ENCODE results near the gene ATP2B3.

The ATP2B3 gene

GRCh38 chrX:153538424-153538823 is 21.0 kb downstream of the ATP2B3 start:
- no peak for DNase-seq

GRCh38 chrX:153539171-153539978 is 21.9 kb downstream of the ATP2B3 start:
- no peak for DNase-seq

- no peak for DNase-seq
Observed at GRCh38 chrX:153539979-153540358, 22.5 kb downstream of the ATP2B3 start.

- DNase-seq: no peak
Observed at GRCh38 chrX:153544727-153545126, 27.3 kb downstream of the ATP2B3 start.

- no peak for DNase-seq
Observed at GRCh38 chrX:153546386-153546785, 28.9 kb downstream of the ATP2B3 start.

GRCh38 chrX:153547195-153547594 is 29.8 kb downstream of the ATP2B3 start:
- no peak for DNase-seq

- DNase-seq: no peak
Observed at GRCh38 chrX:153549231-153549630, 31.8 kb downstream of the ATP2B3 start.

- no peak for DNase-seq
Observed at GRCh38 chrX:153549807-153550206, 32.4 kb downstream of the ATP2B3 start.

- DNase-seq: no peak
Observed at GRCh38 chrX:153551135-153551534, 33.7 kb downstream of the ATP2B3 start.

GRCh38 chrX:153554519-153555167 is 37.2 kb downstream of the ATP2B3 start:
- DNase-seq: peak; percentile 57

GRCh38 chrX:153556767-153557166 is 39.3 kb downstream of the ATP2B3 start:
- no peak for DNase-seq

GRCh38 chrX:153557618-153558355 is 40.3 kb downstream of the ATP2B3 start:
- no peak for DNase-seq

- DNase-seq: no peak
Observed at GRCh38 chrX:153560000-153560399, 42.6 kb downstream of the ATP2B3 start.

GRCh38 chrX:153560466-153560865 is 43.0 kb downstream of the ATP2B3 start:
- no peak for DNase-seq

- DNase-seq: no peak
Observed at GRCh38 chrX:153561337-153561736, 43.9 kb downstream of the ATP2B3 start.

- DNase-seq: no peak
Observed at GRCh38 chrX:153562546-153562945, 45.1 kb downstream of the ATP2B3 start.

- no peak for DNase-seq
Observed at GRCh38 chrX:153564047-153564606, 46.7 kb downstream of the ATP2B3 start.

- no peak for DNase-seq
Observed at GRCh38 chrX:153565996-153566580, 48.6 kb downstream of the ATP2B3 start.

- no peak for DNase-seq
Observed at GRCh38 chrX:153568451-153569011, 51.1 kb downstream of the ATP2B3 start.

GRCh38 chrX:153569475-153569874 is 52.0 kb downstream of the ATP2B3 start:
- DNase-seq: no peak

GRCh38 chrX:153571534-153571908 is 54.1 kb downstream of the ATP2B3 start:
- DNase-seq: no peak

- DNase-seq: no peak
Observed at GRCh38 chrX:153572601-153573000, 55.2 kb downstream of the ATP2B3 start.

GRCh38 chrX:153573984-153574383 is 56.5 kb downstream of the ATP2B3 start:
- DNase-seq: no peak

All from NCI-H1105 treated with DMSO at 0.1 percent for 48 hours (cell line).